ENCODE data around the gene KLHL22.
A peak's percentile ranks its signal among the peaks of the same experiment; 100 is the strongest.
"Not testable (repeated sequence)": the region's sequence is repeated elsewhere in the genome, so short reads cannot be mapped to it uniquely, and the experiment has no call there.

KLHL22 gene

DNA sequence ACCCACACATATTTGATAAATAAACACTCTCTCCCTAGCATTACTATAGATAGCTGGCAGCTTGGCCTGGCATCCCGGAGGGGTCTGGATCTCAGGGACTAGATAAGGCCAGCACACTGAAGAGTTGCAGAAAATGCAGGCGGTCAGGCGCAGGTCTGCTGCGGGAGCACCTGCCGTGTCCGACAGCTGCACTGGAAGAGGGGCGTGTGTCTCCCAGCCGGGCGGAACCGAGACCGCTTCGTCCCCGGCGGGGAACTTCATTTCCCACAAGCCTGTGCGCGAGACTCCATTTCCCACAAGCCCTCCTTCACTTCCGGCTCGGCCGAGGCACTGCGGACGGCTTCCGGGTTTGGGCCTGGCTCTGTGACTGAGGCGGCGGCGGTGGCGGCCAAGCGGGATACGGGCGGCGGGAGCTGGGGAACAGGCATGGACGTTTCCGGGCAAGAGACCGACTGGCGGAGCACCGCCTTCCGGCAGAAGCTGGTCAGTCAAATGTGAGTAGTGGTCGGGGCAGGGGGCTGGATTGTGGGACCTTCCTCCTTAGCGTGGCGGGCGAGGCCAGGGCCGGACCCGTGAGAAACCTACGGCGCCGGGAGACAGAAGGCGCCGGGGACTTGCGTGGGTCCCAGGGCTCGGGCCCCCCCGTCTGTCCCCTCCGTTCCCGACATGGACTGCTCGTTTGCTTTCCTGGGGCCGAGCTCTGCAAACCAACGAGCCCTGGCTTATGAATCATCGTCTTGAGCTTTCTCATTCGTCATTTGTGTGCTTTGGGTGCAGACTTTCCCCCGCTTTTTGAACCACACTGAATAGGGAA is 11.9 kb upstream of the KLHL22 start, which contains the start of gene MED15:
Gene MED15 (plus strand): TSS at position 358 of the 814 bp plus-strand sequence. CDS start 69 bp downstream, at position 427.
- TF ChIP-seq, protein P1, sequence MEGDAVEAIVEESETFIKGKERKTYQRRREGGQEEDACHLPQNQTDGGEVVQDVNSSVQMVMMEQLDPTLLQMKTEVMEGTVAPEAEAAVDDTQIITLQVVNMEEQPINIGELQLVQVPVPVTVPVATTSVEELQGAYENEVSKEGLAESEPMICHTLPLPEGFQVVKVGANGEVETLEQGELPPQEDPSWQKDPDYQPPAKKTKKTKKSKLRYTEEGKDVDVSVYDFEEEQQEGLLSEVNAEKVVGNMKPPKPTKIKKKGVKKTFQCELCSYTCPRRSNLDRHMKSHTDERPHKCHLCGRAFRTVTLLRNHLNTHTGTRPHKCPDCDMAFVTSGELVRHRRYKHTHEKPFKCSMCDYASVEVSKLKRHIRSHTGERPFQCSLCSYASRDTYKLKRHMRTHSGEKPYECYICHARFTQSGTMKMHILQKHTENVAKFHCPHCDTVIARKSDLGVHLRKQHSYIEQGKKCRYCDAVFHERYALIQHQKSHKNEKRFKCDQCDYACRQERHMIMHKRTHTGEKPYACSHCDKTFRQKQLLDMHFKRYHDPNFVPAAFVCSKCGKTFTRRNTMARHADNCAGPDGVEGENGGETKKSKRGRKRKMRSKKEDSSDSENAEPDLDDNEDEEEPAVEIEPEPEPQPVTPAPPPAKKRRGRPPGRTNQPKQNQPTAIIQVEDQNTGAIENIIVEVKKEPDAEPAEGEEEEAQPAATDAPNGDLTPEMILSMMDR (IDR thresholded peaks at IDR 0.05; ENCODE audit: low read depth, low read length) = no peak
- H3K4me3 ChIP-seq (ENCODE audit: low read depth, low read length) = peak within 1 kb of the TSS; percentile 88

GRCh38 chr22:20506543-20507252 is 11.1 kb upstream of the KLHL22 start:
- H3K4me3 ChIP-seq (ENCODE audit: low read depth, low read length) = peak overlapping the region; percentile 88
- TF ChIP-seq, protein P1 (IDR thresholded peaks at IDR 0.05; ENCODE audit: low read depth, low read length) = no peak

- H3K4me3 ChIP-seq (ENCODE audit: low read depth, low read length) = not testable (repeated sequence)
These were observed 8.8 kb upstream of the KLHL22 start for GRCh38 chr22:20504293-20504922.

- TF ChIP-seq, protein P1 (IDR thresholded peaks at IDR 0.05; ENCODE audit: low read depth, low read length) = no peak
- H3K4me3 ChIP-seq (ENCODE audit: low read depth, low read length) = no peak overlapping the region
These were observed 8.2 kb upstream of the KLHL22 start for GRCh38 chr22:20503816-20504215.

DNA sequence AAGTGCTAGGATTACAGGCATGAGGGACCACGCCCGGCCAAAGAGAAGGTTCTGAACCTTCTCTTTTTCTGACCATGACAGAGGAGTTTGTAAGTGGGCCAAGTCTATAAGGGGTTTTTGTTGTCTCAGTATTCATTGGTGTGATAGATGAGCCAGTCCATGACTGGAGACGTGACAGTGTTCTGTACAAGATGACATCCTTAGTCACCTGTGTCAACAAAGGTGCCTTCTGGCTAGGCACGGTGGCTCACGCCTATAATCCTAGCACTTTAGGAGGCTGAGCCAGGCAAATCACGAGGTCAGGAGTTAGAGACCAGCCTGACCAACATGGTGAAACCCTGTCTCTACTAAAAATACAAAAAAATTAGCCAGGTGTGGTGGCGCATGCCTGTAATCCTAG is 4.2 kb upstream of the KLHL22 start:
- TF ChIP-seq, protein P1 (IDR thresholded peaks at IDR 0.05; ENCODE audit: low read depth, low read length) = no peak
- H3K4me3 ChIP-seq (ENCODE audit: low read depth, low read length) = no peak overlapping the region

- TF ChIP-seq, protein P1 (IDR thresholded peaks at IDR 0.05; ENCODE audit: low read depth, low read length) = no peak
- H3K4me3 ChIP-seq (ENCODE audit: low read depth, low read length) = no peak overlapping the region
These were observed 3.3 kb upstream of the KLHL22 start for GRCh38 chr22:20498913-20499312.

DNA sequence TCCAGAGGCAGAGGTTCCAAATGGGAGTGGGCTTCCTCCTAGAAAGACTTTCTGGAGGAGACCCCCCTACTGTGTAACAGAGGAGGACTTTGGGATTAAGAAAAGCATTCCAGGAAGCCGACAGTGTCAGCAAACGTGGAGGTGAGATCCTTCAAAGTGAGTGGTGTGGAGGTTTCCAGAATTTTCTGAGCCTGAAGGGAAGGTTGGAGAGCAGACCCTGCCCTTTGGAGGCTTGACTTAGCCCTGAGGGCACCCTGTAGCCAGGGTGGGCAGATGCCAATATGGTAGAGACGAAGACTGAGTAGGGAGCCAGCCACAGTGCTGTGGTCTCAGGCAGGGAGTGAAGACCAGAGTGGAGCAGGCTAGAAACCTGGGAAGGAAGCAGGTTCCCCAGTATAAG is 1.8 kb upstream of the KLHL22 start:
- TF ChIP-seq, protein P1 (IDR thresholded peaks at IDR 0.05; ENCODE audit: low read depth, low read length) = no peak
- no peak overlapping the region for H3K4me3 ChIP-seq (ENCODE audit: low read depth, low read length)

Measured in WI38 (cell line).